22Rv1 (cell line): ENCODE measurements around the gene SYT13.

Experiments used
- H3K27ac ChIP-seq: fragments of 450-650 bp; 2 replicates; pipeline ENCODE4 v1.5.1; 2017
- ZFX ChIP-seq: fragments of 450-650 bp; IDR thresholded peaks from 2 replicates; pipeline ENCODE4 v1.6.1; 2017; ENCODE audit warnings: antibody characterized with exemption, borderline replicate concordance
- TF ChIP-seq, protein P1 (sequence below): fragments of 450-650 bp; IDR thresholded peaks from 2 replicates; pipeline ENCODE4 v1.5.1; 2017; ENCODE audit warnings: mild to moderate bottlenecking

SYT13 gene

GRCh38 chr11:45285930-45286632, at the start of gene SYT13:
SYT13 (minus strand) TSS chr11:45286341; CDS start chr11:45286207, 134 bp downstream.
- no peak within 1 kb of the TSS for H3K27ac ChIP-seq
- TF ChIP-seq, protein P1, sequence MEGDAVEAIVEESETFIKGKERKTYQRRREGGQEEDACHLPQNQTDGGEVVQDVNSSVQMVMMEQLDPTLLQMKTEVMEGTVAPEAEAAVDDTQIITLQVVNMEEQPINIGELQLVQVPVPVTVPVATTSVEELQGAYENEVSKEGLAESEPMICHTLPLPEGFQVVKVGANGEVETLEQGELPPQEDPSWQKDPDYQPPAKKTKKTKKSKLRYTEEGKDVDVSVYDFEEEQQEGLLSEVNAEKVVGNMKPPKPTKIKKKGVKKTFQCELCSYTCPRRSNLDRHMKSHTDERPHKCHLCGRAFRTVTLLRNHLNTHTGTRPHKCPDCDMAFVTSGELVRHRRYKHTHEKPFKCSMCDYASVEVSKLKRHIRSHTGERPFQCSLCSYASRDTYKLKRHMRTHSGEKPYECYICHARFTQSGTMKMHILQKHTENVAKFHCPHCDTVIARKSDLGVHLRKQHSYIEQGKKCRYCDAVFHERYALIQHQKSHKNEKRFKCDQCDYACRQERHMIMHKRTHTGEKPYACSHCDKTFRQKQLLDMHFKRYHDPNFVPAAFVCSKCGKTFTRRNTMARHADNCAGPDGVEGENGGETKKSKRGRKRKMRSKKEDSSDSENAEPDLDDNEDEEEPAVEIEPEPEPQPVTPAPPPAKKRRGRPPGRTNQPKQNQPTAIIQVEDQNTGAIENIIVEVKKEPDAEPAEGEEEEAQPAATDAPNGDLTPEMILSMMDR, result no peak
- no peak for TF ChIP-seq ZFX

DNA sequence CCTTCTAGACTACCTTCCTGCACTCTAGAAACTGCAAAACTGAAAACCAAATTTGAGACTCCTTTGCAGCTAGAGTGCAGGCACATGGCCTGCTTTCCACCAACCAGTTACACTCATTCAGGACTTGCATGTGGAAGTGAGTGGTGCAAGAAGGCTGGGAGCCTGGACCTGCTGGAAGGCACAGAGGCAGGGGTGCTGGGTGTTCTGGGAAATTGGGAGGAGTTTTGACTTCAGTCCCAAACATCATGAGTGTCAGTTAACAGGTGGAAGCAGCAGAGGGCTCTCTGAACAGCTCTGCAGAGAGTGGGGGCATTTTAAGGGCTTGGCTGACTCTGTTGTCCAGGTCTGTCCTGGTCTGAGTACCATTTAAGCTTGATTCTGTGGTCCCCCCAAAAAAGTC, 49.3 kb upstream of the SYT13 start:
- TF ChIP-seq, protein P1, result no peak
- no peak overlapping the region for H3K27ac ChIP-seq

DNA sequence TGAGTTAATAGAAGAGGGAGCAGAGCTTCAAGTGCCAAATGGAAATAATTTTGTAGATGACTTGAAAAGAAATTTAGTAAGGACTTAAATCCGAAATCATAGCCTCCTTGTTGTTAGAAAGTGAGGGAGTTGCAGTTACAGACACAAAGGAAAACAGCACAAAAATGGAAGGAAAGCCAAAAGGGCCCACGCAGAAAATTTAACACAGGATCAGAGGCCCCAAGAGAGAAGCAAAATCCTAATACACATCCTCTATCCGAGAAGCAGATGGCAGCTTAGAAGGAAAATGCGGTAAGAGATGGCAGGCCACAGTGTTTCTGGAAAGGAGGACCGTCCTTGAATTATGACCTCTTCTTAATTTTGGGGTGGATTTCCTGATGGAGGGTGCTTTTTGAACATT, 48.7 kb upstream of the SYT13 start:
- no peak overlapping the region for H3K27ac ChIP-seq
- TF ChIP-seq, protein P1, result no peak
- TF ChIP-seq ZFX, result no peak

DNA sequence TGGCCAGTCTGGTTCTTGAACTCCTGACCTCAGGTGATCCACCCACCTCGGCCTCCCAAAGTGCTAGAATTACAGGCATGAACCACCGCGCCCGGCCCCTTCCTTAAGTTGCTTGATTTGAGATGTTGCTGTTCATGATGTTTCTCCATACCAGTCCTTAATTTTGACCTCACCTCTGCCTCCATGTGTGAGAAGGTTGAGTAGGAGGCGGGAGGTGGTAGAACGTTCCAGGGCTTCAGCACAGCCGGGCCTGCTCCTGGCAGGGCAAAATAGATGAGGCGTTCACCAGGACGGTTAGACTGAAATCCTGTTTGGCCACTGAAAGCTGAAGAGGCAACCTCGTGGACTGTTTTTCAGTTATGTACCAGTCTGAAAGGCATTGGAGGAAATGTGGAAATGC, 48.3 kb upstream of the SYT13 start:
- TF ChIP-seq ZFX, result no peak
- TF ChIP-seq, protein P1, result no peak
- no peak overlapping the region for H3K27ac ChIP-seq

DNA sequence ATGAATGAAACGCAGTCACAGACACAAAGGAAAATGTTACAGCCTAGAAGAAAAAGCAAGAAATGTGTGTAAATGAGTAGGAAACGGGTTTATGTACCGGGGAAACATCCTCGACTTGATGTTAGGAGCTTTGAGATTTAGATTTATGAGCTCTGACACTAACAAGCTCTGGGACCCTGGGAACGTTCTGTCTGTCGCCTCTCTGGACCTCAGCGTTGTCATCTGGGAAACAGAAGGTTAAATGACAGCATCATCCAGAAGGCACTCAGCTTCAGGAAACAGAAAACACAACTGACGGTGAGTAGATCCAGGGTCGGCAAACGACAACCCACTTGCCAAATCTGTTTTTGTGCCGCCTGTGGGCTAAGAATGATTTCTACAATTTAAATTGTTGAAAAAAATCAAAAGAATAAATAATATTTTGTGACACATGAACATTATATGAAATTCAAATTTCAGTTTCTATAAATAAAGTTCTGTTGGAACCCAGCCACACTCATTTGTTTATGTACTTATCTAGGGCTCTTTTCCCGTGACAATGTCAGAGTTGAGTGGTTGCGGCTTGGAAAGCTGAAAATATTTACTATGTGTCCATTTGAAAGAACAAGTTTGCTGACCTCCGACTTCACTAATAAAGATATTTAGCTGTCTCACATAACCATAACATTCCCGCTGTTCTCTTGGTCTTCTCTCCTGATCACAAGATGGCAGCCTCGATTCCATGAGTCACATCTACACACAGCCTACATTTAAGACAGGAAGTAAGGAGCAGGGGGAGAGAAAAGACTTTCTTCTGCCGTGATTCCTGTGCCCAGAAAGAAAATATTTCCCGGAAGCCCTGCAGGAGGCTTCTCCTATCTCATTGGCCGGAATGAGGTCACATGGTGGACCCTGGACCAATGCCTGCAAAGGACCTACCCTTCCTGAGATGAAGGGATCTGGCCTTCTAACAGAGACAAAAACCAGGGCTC, 47.1 kb upstream of the SYT13 start:
- no peak overlapping the region for H3K27ac ChIP-seq
- TF ChIP-seq ZFX, result no peak
- TF ChIP-seq, protein P1, result no peak

DNA sequence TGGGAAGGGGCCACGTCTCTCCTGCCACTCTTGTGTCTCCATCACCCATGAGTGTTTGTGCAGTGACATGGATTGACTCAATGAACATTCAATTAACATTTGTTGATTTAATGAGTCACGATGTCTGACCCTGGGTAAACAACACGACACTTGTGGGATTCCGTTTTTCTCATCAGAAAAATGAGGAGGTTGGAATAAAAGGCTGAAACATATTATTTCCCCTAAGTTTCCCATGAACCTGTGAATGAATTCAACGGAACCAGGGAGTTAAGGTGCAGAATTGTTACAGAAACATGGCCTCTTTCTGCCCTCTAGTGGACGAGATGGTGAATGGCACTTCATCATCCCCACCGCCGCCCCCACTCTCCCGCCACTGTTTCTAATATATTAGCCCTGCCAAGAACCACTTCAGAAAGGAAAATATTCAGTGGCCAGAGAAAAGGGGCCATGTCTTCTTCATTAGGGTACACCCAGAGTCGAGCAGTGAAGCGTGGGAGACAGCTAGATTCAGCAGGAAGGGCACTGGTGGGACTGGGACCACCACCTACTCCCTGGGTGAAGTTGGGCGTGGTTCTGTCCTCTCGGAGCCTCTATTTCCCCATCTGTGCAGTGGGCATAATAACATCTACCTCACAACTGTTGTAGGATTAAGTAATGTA, 46.3 kb upstream of the SYT13 start:
- no peak overlapping the region for H3K27ac ChIP-seq
- TF ChIP-seq, protein P1, result peak; percentile 83
- TF ChIP-seq ZFX, result no peak

DNA sequence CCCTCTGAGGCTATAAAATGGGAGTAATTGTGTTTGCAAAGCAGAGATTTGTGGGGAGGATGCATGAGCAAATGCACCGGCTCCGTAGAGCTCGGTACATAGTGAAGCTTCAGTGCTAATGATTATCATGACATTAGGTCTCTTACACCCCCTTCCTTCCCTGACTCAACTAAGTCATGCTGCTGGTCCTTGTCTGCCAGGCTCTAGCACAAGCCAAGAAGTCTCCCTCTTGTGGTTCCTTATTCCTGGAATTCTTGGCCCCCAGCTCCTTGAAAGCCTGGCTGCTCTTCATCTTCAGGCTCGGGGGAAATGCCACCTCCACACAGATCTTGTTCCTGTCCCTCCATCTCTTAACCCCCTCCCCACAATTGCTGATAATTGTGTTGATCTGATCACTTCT, 45.7 kb upstream of the SYT13 start:
- TF ChIP-seq, protein P1, result no peak
- TF ChIP-seq ZFX, result no peak
- H3K27ac ChIP-seq, result no peak overlapping the region
